Right ventricle myocardium superior (tissue), 1 donor: ENCODE data around the gene REP15. TPM values are rescaled to one million over a fixed set of nuclear protein-coding genes. Genes with fewer than 3 reads are reported as not detected.
"Not testable (repeated sequence)": the region's sequence is repeated elsewhere in the genome, so short reads cannot be mapped to it uniquely, and the experiment has no call there.

Experiments
- ATAC-seq: fragments of 200-7000 bp; cut with Tn5 transposase; one replicate; pipeline ENCODE4 v1.9.1; 2020; ENCODE audit warnings: mild to moderate bottlenecking; ENCODE audit not compliant: poor library complexity
- DNase-seq: peaks from one replicate; pipeline ENCODE4 v3.0.0-alpha.2; 2020
- intact Hi-C: fragments of 100-400 bp; cut with DNase I; formaldehyde crosslinking; loops from one replicate; pipeline ENCODE4 v1.11.2; 2022
- total RNA-seq: library from RNA; stranded (reverse); fragmentation: NEBNext Ultra II Directional; extraction: Animal tissue kit (Norgen Biotek cat#: 25700); gene quantifications from one replicate; pipeline ENCODE4 v1.2.1, GENCODE V29; 2021
- donor health status: DM: no; HTN: yes; CAD: no; lungs with severe emphysema.

The REP15 gene
- total RNA-seq, 1 donor from 2014 or later = 6.3 TPM

DNA sequence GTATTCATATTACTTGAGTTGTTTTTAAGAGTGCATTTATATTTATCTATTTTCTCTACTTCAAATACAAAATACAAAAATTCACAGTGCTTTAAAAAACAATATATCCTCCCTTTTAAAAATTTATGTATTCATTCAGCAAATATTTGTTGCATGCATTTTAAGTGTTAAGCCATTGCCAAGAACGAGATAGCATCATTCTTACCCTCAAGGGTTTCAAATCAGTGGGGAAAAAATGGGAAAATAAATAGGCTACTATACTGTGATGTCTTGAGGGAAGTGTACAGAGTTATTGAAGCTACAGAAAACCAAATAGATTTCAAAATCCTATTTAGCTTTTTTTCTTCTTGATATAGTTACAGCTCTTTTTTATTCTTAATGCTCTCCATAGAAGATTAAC is 37.5 kb downstream of the REP15 start:
- no peak for DNase-seq
- intact Hi-C loops = loop anchor here (10.0 kb wide), 1 partner anchor 201 kb away; no protein-coding TSS in a partner anchor
- no peak for ATAC-seq

DNA sequence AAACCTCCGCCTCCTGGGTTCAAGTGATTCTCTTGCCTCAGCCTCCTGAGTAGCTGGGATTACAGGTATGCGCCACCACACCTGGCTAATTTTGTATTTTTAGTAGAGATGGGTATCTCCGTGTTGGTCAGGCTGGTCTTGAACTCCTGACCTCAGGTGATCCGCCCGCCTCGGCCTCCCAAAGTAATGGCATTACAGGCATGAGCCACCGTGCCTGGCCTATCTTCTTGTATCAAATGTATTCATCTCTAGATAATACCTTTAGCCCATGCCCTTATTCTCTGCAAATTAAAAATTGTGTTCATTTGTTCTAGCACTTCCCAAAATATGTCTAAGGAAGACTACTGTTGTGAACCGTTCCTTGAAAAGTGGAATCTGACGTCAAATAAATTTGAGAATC is 38.1 kb downstream of the REP15 start:
- not testable (repeated sequence) for DNase-seq, ATAC-seq
- intact Hi-C loops = loop anchor here (10.0 kb wide), 1 partner anchor 200 kb away; no protein-coding TSS in a partner anchor

DNA sequence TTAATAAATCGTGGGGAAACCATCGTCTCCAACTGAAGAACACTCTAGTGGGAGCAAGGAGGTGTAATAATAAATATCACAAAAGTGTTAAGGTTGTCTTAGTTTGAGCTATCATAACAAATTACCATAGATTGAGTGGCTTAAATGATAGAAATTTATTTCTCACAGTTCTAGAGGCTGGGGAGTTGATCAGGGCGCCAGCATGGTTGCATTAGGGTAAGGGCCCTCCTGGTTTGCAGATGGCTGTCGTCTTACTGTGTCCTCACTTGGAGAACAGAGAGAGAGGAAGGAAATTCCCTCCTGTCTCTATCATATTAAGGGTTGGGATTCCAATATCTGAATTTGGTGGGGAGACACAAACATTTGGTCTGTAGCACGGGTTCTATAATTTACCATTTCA is 47.4 kb downstream of the REP15 start:
- intact Hi-C loops = loop anchor here (5.0 kb wide), 1 partner anchor 79 kb away; no protein-coding TSS in a partner anchor
- ATAC-seq = no peak

DNA sequence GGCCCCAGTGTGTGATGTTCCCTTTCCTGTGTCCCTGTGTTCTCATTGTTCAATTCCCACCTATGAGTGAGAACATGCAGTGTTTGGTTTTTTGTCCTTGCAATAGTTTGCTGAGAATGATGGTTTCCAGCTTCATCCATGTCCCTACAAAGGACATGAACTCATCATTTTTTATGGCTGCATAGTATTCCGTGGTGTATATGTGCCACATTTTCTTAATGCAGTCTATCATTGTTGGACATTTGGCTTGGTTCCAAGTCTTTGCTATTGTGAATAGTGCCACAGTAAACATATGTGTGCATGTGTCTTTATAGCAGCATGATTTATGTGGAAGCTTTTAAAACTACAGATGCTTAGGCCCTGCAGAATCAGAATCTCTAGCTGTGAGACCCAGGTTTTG is 49.5 kb downstream of the REP15 start:
- ATAC-seq, intact Hi-C loops, DNase-seq: not testable (repeated sequence)

More for the DNA sequence above, 47.4 kb downstream of the REP15 start:
- no peak for DNase-seq

Other genes starting within 250 kb of the REP15 start
- gene SMCO2, start 249.7 kb upstream of the REP15 start, total RNA-seq = not detected
- gene PPFIBP1, start 172.2 kb upstream of the REP15 start, total RNA-seq = 292 TPM
- 56.4 TPM for gene MRPS35, start 14.4 kb downstream of the REP15 start, total RNA-seq
- 5.4 TPM for gene KLHL42, start 83.8 kb downstream of the REP15 start, total RNA-seq
- not detected for gene MANSC4, start 83.8 kb downstream of the REP15 start, total RNA-seq